GM20000 (cell line): ENCODE results near the gene PBRM1.

Experiments used
- DNase-seq: peaks from one replicate; pipeline ENCODE4 v3.0.0; 2012; ENCODE audit warnings: low spot score
- TF ChIP-seq, protein P1 (sequence below): IDR thresholded peaks from 2 replicates; pipeline ENCODE4 v1.5.1; 2012; ENCODE audit warnings: mild to moderate bottlenecking, control low read depth; ENCODE audit errors: extremely low read depth, missing control alignments

Gene PBRM1

DNA sequence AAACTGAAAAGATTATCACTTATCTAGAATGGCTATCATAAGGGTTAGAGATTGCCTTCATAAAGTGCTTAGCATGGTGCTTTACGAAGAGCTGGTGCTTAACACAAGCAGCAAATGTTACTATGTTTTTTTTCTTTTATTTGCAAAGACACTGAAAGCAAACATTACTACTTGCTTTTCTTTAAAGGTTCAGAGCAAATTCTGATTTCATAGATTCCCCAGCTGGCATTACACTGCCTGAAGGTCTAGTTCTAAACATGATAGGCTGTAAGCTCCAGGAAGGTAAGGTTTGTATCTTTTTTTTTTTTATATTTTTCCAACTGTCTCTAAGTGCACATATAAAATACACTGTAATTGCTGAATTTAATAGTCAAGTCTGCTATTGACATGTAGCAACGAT, 77.4 kb downstream of the PBRM1 start:
- TF ChIP-seq, protein P1, sequence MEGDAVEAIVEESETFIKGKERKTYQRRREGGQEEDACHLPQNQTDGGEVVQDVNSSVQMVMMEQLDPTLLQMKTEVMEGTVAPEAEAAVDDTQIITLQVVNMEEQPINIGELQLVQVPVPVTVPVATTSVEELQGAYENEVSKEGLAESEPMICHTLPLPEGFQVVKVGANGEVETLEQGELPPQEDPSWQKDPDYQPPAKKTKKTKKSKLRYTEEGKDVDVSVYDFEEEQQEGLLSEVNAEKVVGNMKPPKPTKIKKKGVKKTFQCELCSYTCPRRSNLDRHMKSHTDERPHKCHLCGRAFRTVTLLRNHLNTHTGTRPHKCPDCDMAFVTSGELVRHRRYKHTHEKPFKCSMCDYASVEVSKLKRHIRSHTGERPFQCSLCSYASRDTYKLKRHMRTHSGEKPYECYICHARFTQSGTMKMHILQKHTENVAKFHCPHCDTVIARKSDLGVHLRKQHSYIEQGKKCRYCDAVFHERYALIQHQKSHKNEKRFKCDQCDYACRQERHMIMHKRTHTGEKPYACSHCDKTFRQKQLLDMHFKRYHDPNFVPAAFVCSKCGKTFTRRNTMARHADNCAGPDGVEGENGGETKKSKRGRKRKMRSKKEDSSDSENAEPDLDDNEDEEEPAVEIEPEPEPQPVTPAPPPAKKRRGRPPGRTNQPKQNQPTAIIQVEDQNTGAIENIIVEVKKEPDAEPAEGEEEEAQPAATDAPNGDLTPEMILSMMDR: no peak
- DNase-seq: no peak

DNA sequence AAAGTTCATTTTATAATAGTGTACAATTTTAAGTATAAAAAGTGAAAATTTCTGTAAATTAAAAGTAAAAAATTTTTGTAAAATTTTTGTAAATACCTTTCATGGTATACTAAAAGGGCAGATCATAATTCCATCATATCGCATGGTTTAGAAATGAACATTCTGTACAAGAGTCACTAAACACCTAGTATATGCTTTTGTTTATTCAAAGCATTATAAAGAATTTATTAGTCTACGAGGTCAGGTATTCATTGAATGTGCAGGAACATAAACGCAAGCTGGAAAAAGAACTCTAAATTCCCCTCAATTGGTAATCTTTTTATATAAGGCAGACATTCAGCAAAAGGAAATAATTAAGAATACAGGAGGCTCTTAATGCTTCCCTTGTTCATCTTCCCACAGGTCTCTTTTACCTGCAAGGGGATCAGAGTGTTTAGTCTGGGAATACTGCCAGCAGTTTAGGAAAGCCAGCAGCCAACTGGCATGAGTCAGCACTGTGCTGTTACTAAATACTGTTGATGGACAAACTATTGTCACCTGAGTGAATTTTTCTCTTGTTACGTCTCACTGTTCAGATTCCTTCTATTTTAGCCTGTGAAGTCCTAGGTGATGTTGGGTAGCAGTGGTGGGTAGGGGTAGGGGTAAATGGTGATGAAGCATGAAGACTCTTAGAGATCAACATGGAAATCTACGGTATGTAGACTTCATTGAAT, 79.2 kb downstream of the PBRM1 start:
- TF ChIP-seq, protein P1: no peak
- no peak for DNase-seq

DNA sequence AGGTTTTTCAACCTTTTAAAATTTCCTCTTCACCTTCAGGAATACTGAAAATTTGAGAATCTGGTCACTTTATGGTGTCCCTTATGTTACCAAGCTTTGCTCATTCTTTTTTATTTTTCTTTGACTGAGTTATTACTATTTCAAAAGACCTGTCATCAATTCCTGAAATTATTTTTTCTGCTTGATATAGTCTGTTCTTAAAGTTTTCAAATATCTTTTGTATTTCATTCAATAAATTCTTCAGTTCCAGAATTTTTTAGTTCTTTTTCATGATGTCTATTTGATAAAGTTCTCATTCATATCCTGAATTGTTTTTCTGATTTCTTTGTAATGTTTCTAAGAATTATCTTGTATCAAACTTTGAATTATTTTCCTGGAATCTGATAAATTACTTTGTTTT, 85.5 kb downstream of the PBRM1 start:
- no peak for DNase-seq
- TF ChIP-seq, protein P1: no peak

DNA sequence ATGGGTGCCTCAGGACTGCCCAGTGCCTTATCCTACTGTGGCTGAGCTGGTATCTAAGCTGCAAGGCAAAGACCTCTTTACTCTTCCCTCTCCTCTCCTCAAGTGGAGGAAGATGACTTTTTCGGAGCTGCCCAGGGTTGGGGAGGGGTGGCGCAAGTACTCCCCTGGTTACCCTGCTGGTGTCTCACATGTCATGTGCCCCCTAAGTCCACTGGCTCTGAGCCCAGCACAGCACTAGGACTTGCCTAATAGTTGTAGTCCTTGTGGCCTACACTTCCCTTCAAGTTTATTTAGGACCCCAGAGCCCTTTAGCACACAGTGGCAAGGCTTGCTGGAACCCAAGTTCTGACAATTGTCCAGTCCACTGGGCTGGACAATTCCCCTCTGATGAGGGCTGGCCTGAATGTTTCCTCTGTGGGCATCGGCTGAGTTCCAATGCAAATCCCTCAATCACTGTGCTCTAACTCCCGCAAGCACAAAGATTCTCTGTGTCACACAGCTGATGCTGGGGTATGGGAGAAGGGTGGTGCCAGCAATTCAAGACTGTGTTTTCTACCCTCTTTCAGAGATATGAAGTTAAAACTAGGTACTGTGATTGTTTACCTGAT, 89.0 kb downstream of the PBRM1 start:
- TF ChIP-seq, protein P1: no peak
- no peak for DNase-seq

DNA sequence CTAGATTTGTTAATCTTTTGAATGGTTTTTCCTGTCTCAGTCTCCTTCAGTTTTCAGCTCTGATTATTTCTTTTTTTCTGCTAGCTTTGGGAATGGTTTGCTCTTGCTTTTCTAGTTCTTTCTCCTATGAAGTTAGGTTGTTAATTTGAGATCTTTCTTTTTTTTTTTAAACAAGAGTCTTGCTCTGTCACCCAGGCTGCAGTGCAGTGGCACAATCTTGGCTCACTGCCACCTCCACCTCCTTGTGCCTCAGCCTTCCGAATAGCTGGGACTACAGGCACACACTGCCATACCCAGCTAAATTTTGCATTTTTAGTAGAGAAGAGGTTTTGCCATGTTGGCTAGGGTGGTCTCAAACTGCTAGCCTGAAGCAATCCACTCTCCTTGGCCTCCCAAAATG, 92.6 kb downstream of the PBRM1 start:
- TF ChIP-seq, protein P1: no peak
- no peak for DNase-seq

DNA sequence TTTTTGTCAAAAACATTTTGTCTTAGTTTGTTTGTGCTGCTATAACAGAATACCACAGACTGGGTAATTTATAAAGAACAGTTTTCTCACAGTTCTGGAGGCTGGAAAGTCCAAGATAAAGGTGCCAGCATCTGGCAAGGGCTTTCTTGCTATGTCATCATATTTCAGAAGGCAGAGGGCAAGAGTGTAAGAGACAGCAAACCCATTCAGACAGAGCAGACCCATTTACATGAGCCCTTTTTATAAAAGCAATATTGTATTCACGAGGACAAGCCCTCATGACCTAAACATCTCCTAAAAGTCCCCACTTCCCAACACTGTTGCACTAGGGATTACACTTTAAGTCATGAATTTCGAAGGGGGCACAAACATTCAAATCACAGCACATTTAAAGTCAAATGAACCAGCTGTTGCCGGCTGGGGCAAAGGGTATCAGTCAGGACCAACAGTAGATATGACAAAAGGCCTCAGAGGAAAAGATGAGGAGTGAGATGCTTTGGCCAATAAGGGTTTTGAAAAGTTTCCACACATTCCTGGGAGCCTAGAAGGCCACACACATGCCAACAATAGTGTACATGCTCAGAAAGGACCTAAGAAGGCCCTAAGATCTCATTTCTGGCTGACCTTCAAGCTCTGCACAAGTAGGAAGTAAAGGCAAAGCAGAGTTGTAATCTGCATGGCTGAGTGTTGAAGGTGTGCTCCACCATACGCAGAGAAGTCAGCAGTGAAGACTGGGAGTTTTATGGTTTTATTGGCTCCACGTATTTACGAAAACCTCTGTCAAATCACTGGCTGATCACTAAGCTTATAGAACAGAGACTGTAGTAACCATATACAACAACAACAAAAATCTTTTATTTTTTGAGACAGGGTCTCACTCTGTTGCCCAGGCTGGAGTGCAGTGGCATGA, 111.4 kb downstream of the PBRM1 start:
- DNase-seq: no peak
- TF ChIP-seq, protein P1: no peak

DNA sequence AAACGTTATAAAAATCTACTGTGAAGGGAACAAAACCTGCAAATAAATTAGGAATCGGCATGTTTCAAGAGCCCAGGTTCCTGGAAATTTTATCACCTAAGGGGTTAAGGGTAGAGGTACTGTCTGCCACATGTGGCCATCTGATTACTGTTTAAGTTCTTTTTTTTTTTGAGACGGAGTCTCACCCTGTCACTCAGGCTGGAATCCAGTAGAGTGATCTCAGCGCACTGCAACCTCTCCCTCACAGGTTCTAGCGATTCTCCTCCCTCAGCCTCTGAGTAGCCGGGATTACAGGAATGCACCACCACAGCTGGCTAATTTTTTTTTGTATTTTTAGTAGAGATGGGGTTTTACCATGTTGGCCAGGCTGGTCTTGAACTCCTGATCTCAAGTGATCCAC, 113.5 kb downstream of the PBRM1 start:
- DNase-seq: no peak
- TF ChIP-seq, protein P1: no peak
